ENCODE results near the gene CLK3.
"Not testable (repeated sequence)": the region's sequence is repeated elsewhere in the genome, so short reads cannot be mapped to it uniquely, and the experiment has no call there.

CLK3 gene

DNA sequence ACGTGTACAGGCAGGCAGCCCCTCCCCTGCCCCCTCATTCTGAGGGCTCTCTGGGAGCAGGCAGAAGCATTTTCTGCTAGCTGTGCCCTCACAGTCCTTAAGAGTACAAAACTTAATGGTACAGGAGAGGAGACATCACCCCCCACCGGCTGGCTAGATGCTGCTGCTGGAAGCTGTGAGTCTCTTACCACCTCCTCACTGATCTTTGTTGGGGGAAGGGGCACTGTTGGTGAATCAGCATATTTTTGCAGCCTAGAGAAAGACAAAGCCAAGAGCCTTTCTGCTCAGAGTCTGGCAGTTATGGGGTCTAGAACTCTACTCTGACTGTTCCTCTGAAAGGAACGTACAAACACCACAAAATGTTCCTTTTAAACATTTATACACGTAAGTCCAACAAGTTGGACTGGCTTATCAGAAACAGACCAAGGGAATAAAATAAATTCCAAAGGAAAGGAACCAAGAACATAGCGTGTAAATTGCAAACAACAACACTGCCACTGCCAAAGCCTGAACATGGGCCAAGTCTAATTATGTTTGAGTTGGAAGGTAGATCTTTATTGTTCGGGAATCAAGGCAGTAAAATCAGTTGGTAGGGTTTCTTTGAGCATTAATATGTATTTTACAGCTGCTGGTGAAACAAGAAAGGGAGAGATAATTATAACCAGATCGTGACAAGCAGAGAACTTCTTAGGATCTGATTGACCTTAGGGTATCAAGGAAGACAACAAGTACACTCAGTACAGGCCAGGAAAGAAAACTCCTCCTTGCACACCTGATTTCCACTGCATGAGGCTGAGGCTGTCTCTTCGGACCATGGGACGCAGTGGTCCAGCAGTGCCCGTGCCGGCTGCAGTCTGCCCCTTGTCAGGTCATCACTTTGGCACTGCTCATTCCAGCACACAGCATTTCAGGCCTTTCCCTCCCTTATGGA lies 27.4 kb downstream of the CLK3 start:
- DNase-seq (ENCODE audit: low read depth), result no peak

DNA sequence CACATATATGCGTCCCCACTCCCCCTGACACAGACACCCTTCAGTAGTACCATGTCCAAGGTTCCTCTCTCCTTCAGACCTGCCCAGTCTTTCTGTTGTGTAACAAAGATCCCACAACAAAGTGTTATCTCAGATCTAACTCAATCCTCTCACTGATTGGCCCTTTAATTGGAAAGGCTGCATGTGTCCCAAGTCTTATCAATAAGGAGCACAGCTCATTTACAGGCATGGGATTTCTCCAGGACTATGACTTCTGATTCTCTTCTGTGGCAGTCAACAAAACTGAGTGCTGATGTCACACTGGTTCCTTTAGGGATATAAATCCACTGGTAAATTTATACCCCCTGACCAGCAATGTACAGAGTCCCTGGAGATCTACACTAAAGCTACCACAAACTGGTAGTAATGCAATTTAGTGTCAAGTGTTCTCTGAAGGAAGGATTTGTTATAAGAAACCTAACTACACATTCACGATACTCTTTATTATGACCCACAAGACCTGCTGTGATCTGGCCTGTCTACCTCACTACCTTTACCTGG lies 28.1 kb downstream of the CLK3 start:
- no peak for DNase-seq (ENCODE audit: low read depth)

DNA sequence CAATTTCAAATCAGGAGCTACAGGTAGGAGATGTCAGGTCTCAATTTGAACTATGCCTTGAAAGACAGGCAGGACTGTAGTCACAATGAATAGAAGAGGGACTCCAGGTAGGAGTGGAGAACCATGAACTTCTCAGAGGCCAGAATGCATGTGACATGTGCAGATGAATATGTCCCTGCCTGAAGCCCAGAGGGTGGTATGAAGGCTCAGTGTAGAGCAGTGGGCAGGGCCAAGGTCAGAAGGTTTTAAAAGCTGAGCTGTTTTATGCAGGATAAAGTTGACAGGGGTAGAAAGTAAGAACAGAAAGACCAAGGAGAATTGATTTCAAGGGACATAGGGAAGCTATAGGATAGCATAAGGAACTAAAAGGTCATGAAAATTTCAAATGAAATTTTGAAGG lies 30.8 kb downstream of the CLK3 start:
- DNase-seq (ENCODE audit: low read depth), result no peak

DNA sequence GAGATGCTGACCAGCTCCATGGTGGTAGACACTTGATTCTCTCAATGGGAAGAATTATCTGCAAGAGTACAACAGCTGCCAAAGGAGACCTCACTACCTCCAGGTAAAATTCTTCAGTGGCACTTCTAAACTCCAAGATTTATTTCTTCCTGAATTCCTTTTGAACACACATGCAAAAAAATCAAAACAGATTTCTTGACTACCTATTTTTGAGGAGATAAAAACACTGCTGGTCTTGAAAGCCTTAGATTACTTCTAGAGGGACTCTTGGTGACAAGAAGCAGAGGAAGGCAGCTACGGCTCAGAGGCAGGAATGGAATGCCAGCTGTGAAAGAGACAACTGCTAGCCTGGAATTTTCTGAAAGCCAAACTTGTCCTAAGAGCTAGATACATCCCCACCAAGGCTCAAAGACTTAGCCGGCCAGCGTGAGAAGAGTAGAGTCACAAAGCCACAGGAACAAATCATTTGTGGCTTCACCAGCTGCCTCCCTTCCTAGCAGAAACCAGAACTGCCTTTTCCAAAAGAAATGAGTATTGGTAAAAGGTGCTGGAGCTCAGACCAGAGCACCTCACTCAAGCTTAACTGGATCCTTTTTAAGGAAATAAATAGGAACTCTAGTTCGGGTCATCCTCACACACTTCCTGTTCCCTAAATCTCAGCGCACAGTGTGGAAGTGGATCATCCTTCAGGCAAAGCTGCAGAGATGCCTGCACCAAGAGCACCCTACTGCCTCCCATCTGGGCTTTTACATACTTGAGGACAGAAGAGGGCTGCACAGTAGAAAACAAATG lies 32.6 kb downstream of the CLK3 start:
- no peak for DNase-seq (ENCODE audit: low read depth)

DNA sequence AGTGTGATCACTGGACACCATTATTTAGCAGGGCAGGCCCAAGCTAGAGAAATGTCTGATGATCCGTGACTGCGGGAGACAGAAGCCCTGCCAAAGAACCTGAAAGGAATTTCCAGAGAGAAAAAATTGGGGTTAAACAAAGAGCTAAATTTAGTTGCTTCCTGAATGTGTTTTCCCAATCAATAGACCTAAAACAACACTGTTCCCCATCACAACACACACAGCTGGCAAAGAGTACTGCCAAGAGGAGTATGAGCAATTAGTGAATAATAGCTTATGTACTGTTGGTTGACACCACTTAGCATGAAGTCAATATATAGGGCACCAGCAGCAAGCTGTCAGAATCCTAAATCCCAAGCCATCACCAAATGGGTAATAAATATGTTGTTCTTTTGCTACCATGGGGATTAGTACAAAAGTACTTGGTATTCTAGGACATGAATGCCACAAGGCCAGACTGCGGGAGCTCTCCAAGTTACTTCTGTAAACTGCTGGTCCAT lies 35.7 kb downstream of the CLK3 start:
- peak; percentile 14 for DNase-seq (ENCODE audit: low read depth)

DNA sequence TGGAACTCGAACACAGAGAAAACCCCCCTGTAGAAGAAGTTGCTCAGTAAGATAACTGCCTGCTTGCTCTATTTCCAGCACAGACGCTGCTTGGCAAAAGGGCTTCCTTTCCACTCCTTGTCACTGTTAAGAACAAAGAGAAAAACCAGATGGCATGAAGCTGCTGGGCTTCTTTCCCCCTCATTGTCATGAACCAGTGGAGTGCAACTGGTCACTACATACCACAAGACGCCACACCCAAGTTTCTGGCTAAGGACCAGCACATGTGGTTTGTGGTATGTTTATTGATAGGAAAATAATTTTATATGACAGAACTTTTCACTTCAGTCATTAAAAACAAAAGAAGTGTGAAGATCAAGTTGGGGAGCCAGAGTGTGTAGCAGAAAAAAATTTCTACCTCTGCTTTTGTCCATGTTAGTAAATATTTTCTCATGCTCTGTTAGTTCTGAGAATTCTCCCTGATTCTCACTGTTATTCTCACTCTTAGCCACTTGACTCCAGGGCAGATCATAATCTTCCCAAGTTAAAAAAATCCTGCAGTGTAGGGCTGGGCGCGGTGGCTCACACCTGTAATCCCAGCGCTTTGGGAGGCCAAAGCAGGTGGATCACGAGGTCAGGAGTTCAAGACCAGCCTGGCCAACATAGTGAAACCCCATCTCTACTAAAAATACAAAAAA lies 37.9 kb downstream of the CLK3 start:
- DNase-seq (ENCODE audit: low read depth), result peak; percentile 77

DNA sequence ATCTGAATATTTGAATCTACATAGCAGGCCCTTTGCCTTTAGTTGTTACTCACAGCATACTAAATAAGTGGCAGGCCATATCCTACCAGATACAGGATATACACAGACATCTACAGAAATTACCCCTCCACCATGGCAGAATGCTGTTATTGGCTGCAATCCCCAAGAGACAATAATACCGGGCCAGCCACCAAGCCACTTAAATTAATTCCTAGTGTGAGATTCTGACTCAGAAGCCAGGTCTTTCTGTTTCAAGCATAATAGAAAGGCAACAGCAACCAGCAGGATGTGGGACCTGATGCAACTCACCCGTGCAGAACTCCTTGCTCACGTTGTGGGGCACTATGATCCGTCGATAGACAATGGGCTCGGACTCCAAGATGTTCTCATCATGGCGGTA lies 39.8 kb downstream of the CLK3 start:
- DNase-seq (ENCODE audit: low read depth), result no peak

DNA sequence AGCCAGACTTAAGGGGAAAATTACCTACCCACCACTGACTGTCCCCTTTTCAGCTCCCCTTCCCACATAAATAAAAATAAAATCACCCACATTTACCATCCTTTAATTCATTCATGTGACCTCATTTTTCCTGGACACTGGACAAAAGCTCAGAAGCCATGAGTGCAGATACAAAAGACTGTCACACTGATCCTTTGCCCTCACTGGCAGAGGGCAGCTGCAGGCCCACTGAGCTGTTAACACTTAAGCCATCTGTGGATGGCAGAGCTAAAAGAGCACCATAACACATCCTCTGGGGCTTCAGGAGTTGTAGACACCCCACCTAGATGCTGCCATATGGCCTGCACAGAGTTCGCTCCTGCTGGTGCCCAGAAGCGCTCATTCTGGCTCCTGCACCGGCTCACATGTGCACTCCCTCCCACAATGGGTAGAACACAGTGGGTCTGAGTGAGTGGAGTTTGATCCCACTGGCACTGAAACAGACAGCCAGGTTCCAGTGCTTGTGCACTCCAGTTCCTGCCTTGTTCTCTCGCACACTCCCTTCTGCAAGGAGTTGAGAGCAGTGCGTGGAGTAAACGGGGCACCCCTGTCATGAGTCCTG lies 41.4 kb downstream of the CLK3 start:
- DNase-seq (ENCODE audit: low read depth), result no peak

DNA sequence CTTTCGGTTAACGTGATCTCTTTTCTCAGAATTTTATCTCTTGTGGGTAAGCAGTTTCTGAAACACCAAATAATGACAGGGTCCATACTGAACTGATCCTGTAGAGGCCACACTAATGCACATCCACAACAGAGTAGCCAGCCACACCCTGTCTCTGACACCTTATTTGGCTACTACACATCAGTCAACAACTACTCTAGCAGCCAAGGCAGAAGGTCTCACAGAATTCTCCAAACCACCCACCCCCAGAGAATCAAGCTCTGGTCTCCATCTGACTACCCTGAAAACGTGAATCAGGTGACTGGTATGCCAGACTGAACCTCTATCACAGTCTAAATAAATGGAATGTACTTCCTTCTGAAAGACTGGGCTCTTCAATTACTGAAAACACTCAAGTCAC lies 42.2 kb downstream of the CLK3 start:
- no peak for DNase-seq (ENCODE audit: low read depth)

DNA sequence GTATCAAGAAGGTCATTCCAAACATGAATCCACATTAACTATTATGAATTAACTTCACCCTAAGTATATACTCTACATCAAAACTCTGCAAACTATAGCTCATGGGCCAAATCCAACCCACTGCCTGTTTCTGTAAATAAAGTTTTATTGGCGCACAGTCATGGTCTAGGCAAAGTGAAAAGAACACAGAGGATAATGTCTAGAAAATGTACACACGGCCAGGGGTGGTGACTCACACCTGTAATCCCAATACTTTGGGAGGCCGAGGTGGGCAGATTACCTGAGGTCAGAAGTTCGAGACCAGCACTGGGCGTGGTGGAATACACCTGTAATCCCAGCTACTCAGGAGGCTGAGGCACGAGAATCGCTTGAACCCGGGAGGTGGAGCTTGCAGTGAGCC lies 45.6 kb downstream of the CLK3 start:
- not testable (repeated sequence) for DNase-seq (ENCODE audit: low read depth)

DNA sequence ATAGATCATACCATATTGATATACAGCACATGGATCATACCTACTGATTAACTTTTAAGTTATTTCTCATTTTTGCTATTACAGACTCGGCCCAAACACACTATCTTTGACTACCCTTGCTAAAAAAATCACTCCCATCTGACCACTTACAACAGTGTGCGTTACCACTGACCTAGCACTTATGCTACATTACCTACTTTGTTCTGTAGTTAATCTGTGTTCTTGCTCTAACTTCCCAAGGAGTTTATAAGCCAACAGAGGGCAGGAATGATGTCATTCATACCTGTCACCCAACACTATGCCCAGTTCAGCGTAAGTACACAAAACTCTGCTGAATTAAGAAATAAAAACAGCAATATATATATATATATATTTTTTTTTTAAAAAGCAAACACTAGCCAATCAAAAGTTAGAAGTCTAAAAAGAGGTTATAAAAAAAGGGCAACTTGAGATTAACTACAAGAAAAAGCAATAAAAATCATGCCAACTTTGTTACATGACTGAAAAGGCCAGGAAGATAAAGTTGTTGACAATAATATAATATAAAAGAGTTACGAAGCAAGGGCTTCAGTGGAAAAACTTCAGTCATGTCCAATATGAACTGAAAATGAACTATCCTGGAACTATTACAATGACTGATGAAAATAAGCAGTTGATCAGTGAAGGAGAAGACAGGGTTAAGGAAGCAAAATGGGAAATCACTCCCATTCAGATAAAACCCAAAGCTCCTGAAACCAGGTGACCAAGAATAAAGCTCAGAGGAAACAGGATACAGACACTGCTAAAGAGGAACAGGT lies 46.6 kb downstream of the CLK3 start:
- no peak for DNase-seq (ENCODE audit: low read depth)

DNA sequence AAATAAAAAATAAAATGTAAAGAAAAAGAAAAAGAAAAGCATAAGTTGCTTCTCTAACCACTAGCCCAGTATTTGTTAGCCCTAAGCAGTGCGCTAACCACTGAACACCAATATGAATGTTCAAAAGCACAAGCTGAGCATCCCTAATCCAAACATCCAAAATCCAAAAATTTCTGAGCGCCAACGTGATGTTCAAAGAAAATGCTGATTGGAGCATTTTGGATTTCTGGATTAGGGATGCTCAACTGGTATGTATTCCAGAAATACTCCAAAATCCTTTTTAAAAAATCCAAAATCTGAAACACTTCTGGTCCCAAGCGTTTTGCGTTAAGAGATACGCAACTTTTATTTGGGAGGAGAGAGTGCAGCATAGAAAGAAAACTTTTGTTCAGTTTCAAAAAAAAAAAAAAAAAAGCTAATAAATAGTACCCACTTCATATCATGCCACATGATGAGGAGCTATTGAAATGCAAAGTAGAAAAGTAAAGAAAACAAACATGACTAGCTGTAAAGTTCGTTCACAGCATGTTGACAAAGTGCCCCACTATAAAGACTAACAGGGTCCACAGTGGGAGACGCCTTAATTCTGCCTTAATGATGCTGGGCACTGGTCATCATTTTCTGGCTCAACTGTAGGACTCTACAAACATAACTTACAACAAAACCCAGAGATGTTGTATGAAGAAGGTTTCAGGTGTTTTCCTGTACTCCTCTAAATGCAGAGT lies 47.8 kb downstream of the CLK3 start:
- DNase-seq (ENCODE audit: low read depth), result no peak

DNA sequence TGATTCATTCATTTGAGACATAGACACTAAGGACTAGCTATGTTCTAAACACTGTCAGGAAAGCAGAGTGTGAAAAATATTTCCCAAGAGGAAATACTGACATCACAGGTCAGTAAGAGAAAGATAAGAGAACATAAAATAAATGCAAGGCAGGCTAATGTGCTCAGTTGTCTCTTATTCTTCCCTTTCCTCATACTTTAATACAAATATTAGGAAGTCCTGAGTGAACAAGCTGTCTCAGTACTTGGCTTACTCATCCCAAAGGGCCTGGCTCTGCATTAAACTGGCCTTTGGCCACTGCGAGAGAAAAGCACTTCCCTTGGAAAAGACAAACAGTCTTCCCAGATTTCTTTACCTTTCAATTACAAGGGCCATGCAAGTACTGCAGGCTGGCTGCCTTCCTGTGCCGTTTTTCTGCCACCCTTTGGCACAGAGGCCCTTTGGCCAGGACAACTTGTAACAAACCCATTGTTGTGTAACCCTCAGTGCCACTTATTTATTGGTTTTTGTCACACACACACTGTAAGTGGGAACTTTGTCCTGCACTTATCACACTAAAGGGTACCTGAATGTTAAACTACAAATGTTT lies 48.5 kb downstream of the CLK3 start:
- peak; percentile 40 for DNase-seq (ENCODE audit: low read depth)

DNA sequence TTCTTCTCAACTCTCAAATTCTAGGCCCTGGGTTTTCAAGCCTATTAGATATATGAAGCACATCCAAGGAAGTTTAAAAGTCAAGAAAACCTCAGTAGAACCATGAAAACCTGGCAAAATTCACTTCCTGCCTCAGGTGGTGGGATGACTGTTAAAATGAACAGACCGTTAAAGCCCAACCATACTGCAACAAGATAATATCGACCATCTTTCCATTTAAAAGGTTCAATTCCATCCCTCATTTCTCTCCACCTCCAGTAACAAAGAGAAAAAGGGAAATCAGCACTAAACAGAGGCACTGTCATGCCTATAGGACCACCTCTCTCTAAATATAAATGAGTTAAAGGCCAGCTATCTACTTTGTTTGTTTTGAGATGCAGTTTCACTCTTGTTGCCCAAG lies 49.0 kb downstream of the CLK3 start:
- no peak for DNase-seq (ENCODE audit: low read depth)

DNA sequence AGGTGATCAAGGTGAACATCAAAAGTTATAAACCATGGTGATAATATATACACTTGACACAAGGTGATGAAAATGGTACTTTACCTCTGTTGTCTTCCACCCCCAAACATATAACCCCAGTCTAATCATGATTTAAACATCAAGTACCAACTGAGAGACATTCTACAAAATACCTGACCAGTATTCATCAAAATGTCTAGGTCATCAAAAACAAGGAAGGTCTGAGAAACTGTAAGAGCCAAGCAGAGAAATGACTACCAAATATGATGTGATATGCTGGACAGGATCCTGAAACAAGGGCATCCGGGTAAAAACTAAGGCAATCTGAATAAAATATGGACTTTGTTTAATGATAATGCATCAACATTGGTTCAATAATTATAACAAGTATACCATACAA lies 52.3 kb downstream of the CLK3 start:
- no peak for DNase-seq (ENCODE audit: low read depth)

DNA sequence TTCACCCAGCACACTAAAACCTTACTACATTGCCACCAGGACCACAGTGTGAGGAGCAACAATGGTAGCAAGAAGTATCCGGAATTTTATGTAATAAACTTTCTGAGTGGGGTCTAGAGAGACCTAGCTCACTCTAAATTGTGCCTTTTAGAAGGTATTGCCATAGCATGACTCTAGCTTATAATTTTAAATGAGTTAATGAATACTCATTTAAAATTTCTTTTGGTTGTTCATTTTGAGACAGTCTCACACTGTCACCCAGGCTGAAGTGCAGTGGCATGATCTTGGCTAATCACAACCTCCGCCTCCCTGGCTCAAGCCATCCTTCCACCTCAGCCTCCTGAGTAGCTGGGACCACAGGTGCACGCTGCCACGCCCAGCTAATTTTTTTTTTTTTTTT lies 54.0 kb downstream of the CLK3 start:
- no peak for DNase-seq (ENCODE audit: low read depth)

DNA sequence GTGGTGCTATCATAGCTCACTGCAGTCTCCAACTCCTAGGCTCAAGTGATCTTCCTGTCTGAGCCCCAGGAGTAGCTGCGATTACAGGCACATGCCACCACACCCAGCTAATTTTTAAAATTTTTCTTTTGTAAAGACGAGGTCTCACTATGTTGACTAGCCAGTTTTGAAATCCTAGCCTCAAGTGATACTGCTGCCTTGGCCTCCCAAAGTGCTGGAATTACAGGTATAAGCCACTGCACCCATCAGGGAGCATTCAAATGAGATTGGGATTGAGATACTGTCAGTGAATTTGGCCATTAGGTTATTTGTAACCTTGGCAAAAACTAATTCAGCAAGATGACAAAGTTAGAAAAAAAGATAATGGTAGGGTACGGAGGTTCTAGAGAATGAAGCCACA lies 58.5 kb downstream of the CLK3 start:
- no peak for DNase-seq (ENCODE audit: low read depth)

DNA sequence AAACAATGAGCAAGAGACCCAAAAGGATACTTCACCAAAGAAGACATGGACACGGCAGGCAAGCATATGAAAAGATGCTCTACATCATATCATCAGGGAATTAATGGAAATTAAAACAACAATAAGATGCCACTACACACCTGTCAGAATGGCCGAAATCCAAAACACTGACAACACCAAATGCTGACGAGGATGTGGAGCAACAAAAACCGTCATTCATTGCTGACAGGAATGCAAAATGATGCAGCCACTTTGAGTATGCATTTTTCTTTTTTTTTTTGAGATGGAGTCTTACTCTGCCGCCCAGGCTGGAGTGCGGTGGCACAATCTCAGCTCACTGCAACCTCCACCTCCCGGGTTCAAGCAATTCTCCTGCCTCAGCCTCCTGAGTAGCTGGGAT lies 61.2 kb downstream of the CLK3 start:
- no peak for DNase-seq (ENCODE audit: low read depth)
